ENCODE data around the gene PLPPR1. TPM values are rescaled to one million over a fixed set of nuclear protein-coding genes. Genes with fewer than 3 reads are reported as not detected.

Gene PLPPR1
- total RNA-seq, 1 experiment from 2014 or later = 2.4 TPM

DNA sequence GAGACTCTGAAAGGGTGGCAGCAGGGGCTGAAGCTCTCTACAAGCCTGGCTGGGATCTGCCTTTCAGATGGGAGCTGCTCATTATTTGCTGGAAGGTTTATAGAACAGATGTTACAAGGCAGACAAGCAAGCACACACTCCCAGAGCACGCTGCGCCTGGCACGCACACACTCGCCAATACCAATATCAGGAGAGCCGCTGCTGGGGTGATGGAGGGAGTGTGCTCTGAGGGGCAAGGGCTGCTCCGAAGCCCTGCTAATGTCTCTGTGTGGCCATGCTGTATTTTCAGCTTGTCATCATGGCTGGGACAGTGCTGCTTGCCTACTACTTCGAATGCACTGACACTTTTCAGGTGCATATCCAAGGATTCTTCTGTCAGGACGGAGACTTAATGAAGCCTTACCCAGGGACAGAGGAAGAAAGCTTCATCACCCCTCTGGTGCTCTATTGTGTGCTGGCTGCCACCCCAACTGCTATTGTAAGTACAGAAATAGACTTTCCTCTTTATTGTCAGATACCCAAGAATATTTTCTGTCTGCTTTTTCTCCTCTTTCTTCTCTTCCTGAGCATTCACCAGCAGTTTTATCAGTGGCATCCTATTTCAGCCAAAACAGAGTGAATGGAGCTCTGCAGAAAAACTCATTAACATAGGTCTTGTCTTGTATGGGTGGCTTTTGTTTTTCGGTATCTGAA, 241.2 kb downstream of the PLPPR1 start:
- Mint-ChIP-seq H3K4me3 (no peak overlapping the region), H3K36me3 (ENCODE audit: insufficient read depth in 1 of 3, low read depth in 3 of 3) (no peaks in the 10 kb centered on the region), H3K4me1 (peaks cover 22 to 23% of the 10 kb centered on the region in 2 experiments), H3K27me3 (ENCODE audit: low read depth) (no peaks in the 10 kb centered on the region), H3K9me3 (no peaks in the 10 kb centered on the region), H3K27ac (peak overlapping the region in 2 of 3 experiments; percentile 76 to 79; a peak in 4 of 7 replicates)
- no peak overlapping the region for H4K8ac ChIP-seq (replicated peaks; ENCODE audit: insufficient read length, low read depth, low read length)
- no peak overlapping the region for H2BK12ac ChIP-seq (ENCODE audit: insufficient read length, low read depth, low read length)
- no peak overlapping the region for H2BK5ac ChIP-seq (ENCODE audit: insufficient read length, low read length)
- H4K91ac ChIP-seq (ENCODE audit: insufficient read length, low read depth, low read length) = no peak overlapping the region
- no peaks in the 10 kb centered on the region for H3K79me1 ChIP-seq (ENCODE audit: insufficient read depth, low read depth, low read length, poor library complexity, severe bottlenecking)
- H2BK15ac ChIP-seq (ENCODE audit: low read depth, low read length) = no peak overlapping the region
- TF ChIP-seq, protein P1, sequence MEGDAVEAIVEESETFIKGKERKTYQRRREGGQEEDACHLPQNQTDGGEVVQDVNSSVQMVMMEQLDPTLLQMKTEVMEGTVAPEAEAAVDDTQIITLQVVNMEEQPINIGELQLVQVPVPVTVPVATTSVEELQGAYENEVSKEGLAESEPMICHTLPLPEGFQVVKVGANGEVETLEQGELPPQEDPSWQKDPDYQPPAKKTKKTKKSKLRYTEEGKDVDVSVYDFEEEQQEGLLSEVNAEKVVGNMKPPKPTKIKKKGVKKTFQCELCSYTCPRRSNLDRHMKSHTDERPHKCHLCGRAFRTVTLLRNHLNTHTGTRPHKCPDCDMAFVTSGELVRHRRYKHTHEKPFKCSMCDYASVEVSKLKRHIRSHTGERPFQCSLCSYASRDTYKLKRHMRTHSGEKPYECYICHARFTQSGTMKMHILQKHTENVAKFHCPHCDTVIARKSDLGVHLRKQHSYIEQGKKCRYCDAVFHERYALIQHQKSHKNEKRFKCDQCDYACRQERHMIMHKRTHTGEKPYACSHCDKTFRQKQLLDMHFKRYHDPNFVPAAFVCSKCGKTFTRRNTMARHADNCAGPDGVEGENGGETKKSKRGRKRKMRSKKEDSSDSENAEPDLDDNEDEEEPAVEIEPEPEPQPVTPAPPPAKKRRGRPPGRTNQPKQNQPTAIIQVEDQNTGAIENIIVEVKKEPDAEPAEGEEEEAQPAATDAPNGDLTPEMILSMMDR (conservative IDR thresholded peaks at IDR 0.05) = no peak
- H3K23ac ChIP-seq (ENCODE audit: insufficient read length, low read depth, low read length) = no peak overlapping the region
- 0 out of 2 replicates have a peak, but pooled peaks cover 1% of the 10 kb centered on the region for H3K79me2 ChIP-seq (ENCODE audit: insufficient read depth, low read length)
- H2BK20ac ChIP-seq (ENCODE audit: low read depth, low read length, poor library complexity, severe bottlenecking) = no peak overlapping the region
- no CpG with 5 or more reads among the region's 9 CpGs for WGBS (ENCODE audit: extremely low coverage, insufficient read length, low lambda C conversion rate)
- H3K4me2 ChIP-seq (ENCODE audit: insufficient read depth, insufficient read length, low read length) = no peak overlapping the region
- no peaks in the 10 kb centered on the region for H3K9me3 ChIP-seq (ENCODE audit: control insufficient read depth, low read depth, low read length)
- no peak overlapping the region for H2AK5ac ChIP-seq (ENCODE audit: insufficient read length, low read length)
- H3K56ac ChIP-seq (ENCODE audit: insufficient read length, low read depth, low read length) = no peak overlapping the region
- no peaks in the 10 kb centered on the region for H3K27me3 ChIP-seq (ENCODE audit: insufficient read depth, low read length)
- H3T11ph ChIP-seq (ENCODE audit: low read length) = no peak overlapping the region
- no peak overlapping the region for H2AFZ ChIP-seq (ENCODE audit: low read length)
- H3K23me2 ChIP-seq (ENCODE audit: insufficient read length, low read depth, low read length, poor library complexity, severe bottlenecking) = no peaks in the 10 kb centered on the region
- H3K4ac ChIP-seq (ENCODE audit: low read depth, low read length) = no peak overlapping the region
- no peak overlapping the region for H2BK120ac ChIP-seq (ENCODE audit: low read depth, low read length, poor library complexity, severe bottlenecking)
- no peaks in the 10 kb centered on the region for H4K20me1 ChIP-seq (ENCODE audit: control insufficient read depth, insufficient read depth, insufficient read length)
- DNase-seq = peak; percentile 25
- H4K5ac ChIP-seq (ENCODE audit: insufficient read length, low read depth, low read length) = no peak overlapping the region
- no peak overlapping the region for H3K27ac ChIP-seq (ENCODE audit: insufficient read length, low read depth, low read length)
- no peak overlapping the region for H3K18ac ChIP-seq (ENCODE audit: insufficient read length, low read depth, low read length)
- H3K14ac ChIP-seq (ENCODE audit: insufficient read depth, low read length) = no peak overlapping the region
- H3K4me1 ChIP-seq (ENCODE audit: insufficient read depth, low read length) = peaks cover 8% of the 10 kb centered on the region; the same call in 1 of the 2 replicates
- H3K9ac ChIP-seq (ENCODE audit: extremely low read depth, insufficient read length, low read length) = no peak overlapping the region
